ENCODE data around the gene OR5B12.

DNA sequence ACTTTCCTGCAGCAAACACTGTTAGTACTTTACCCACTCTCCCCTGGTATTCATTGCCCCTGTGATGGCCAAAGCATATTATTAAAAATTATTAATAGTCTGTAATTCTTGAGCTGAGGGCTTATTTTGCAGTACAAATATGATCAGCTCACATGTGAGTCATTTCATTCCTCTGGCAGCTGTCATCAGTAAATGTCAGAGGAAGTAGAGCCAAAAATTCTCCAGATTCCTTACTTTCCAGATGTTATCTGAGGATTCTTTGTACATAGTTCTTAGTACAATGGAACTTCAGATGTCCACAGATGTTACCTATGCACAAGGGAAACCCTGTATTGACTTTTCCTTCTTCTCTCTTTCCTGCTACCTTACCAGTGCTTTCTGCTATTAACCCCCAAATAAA is 47.8 kb downstream of the OR5B12 start:
- TF ChIP-seq, protein P1, sequence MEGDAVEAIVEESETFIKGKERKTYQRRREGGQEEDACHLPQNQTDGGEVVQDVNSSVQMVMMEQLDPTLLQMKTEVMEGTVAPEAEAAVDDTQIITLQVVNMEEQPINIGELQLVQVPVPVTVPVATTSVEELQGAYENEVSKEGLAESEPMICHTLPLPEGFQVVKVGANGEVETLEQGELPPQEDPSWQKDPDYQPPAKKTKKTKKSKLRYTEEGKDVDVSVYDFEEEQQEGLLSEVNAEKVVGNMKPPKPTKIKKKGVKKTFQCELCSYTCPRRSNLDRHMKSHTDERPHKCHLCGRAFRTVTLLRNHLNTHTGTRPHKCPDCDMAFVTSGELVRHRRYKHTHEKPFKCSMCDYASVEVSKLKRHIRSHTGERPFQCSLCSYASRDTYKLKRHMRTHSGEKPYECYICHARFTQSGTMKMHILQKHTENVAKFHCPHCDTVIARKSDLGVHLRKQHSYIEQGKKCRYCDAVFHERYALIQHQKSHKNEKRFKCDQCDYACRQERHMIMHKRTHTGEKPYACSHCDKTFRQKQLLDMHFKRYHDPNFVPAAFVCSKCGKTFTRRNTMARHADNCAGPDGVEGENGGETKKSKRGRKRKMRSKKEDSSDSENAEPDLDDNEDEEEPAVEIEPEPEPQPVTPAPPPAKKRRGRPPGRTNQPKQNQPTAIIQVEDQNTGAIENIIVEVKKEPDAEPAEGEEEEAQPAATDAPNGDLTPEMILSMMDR (IDR thresholded peaks at IDR 0.05): no peak
- TF ChIP-seq EZH2 (IDR thresholded peaks at IDR 0.05): no peak

All from neural progenitor cell (in vitro differentiated cells).